Caki2 (cell line): ENCODE data around the gene PHF23. TPM values are rescaled to one million over a fixed set of nuclear protein-coding genes. Genes with fewer than 3 reads are reported as not detected.
A peak's percentile ranks its signal among the peaks of the same experiment; 100 is the strongest.

ENCODE experiments used
- DNase-seq: peaks from one replicate; pipeline ENCODE4 v3.0.0-alpha.2; 2015; ENCODE audit warnings: low read depth
- in situ Hi-C: cut with HindIII; loops from 2 replicates; pipeline ENCODE4 v1.10.0; 2016; ENCODE audit warnings: low sequenced_read_pairs, low pct_unique_long_range_greater_than_20kb, mixed read lengths
- total RNA-seq: library from RNA; depleted of rRNA; stranded (reverse); fragments of >200 nt; shearing (Covaris generic); gene quantifications from 2 replicates; pipeline ENCODE4 v1.2.3, GENCODE V29; 2014; ENCODE audit warnings: low replicate concordance

The PHF23 gene
- total RNA-seq, 1 experiment from 2014 or later = 28.0 TPM

- in situ Hi-C loops = no loop called here
- peak; percentile 90 for DNase-seq
Observed at GRCh38 chr17:7242717-7243452, 3.6 kb upstream of the PHF23 start.

- peak; percentile 82 for DNase-seq
- in situ Hi-C loops = no loop called here
Observed at GRCh38 chr17:7241783-7242716, 2.8 kb upstream of the PHF23 start, which contains the start of gene GABARAP. GABARAP (minus strand) TSS chr17:7242449; CDS start chr17:7242330, 119 bp downstream.

GRCh38 chr17:7241090-7241733, 2.0 kb upstream of the PHF23 start:
- no peak for DNase-seq
- in situ Hi-C loops = no loop called here

- in situ Hi-C loops = no loop called here
Observed at GRCh38 chr17:7240375-7240774, 1.1 kb upstream of the PHF23 start.

GRCh38 chr17:7238420-7239090, 702 bp downstream of the PHF23 start:
- no peak for DNase-seq
- in situ Hi-C loops = no loop called here

More at GRCh38 chr17:7240375-7240774, 1.1 kb upstream of the PHF23 start:
- DNase-seq = no peak

- DNase-seq = peak; percentile 38
- in situ Hi-C loops = no loop called here
Observed at GRCh38 chr17:7237761-7238419, 1.4 kb downstream of the PHF23 start.

- in situ Hi-C loops = no loop called here
Observed at GRCh38 chr17:7237266-7237760, 1.9 kb downstream of the PHF23 start.

GRCh38 chr17:7236808-7237207, 2.4 kb downstream of the PHF23 start:
- DNase-seq = no peak
- in situ Hi-C loops = no loop called here

More at GRCh38 chr17:7237266-7237760, 1.9 kb downstream of the PHF23 start:
- no peak for DNase-seq

GRCh38 chr17:7235693-7236665, 3.3 kb downstream of the PHF23 start:
- in situ Hi-C loops = no loop called here
- no peak for DNase-seq

- in situ Hi-C loops = no loop called here
Observed at GRCh38 chr17:7234083-7234951, 4.9 kb downstream of the PHF23 start, which contains the start of gene DVL2. DVL2 (minus strand) TSS chr17:7234517; CDS start chr17:7234262, 255 bp downstream.

GRCh38 chr17:7233701-7234082, 5.6 kb downstream of the PHF23 start:
- no peak for DNase-seq
- in situ Hi-C loops = no loop called here

More at GRCh38 chr17:7234083-7234951, 4.9 kb downstream of the PHF23 start, which contains the start of gene DVL2:
- peak; percentile 85 for DNase-seq

GRCh38 chr17:7232114-7232513, 7.1 kb downstream of the PHF23 start:
- in situ Hi-C loops = no loop called here
- DNase-seq = no peak

- DNase-seq = no peak
- in situ Hi-C loops = no loop called here
Observed at GRCh38 chr17:7229504-7229903, 9.8 kb downstream of the PHF23 start.

- DNase-seq = no peak
- in situ Hi-C loops = no loop called here
Observed at GRCh38 chr17:7228920-7229319, 10.3 kb downstream of the PHF23 start.
